PFSK-1 (cell line): ENCODE results near the gene TTC38.

Experiments
- FOXP2 ChIP-seq: optimal IDR thresholded peaks from 2 replicates; pipeline ENCODE3; 2011; ENCODE audit warnings: borderline replicate concordance, control low read depth, inconsistent platforms; ENCODE audit not compliant: insufficient read depth; ENCODE audit errors: extremely low read length, extremely low read depth
- POLR2AphosphoS5 ChIP-seq: IDR thresholded peaks from 2 replicates; pipeline ENCODE4 v1.6.1; 2012; ENCODE audit warnings: low read depth, mild to moderate bottlenecking, control low read depth, low read length, moderate library complexity
- REST ChIP-seq, 2 experiments: IDR thresholded peaks; 2 replicates each; pipeline versions ENCODE4 v1.6.1 to v1.8.0; 2011 to 2012; ENCODE audit warnings: low read depth in 2 of 2, low read length in 2 of 2, control low read depth in 1 of 2, inconsistent platforms in 1 of 2, mild to moderate bottlenecking in 1 of 2, moderate library complexity in 1 of 2; ENCODE audit not compliant: insufficient read depth in 1 of 2
- SIN3A ChIP-seq: IDR thresholded peaks from 2 replicates; pipeline ENCODE4 v1.6.1; 2012; ENCODE audit warnings: mild to moderate bottlenecking, low read length, moderate library complexity, borderline replicate concordance; ENCODE audit not compliant: insufficient read depth
- TAF1 ChIP-seq: IDR thresholded peaks from 2 replicates; pipeline ENCODE4 v1.6.1; 2012; ENCODE audit warnings: low read length, control low read depth, borderline replicate concordance; ENCODE audit not compliant: insufficient read depth

TTC38 gene

GRCh38 chr22:46278656-46279645, 11.1 kb downstream of the TTC38 start:
- TF ChIP-seq POLR2AphosphoS5 = no peak
- TF ChIP-seq REST (IDR thresholded peaks at IDR 0.05; ENCODE audit: insufficient read depth in 1 of 2, low read depth in 2 of 2, low read length in 2 of 2) = no peak
- no peak for TF ChIP-seq FOXP2
- TF ChIP-seq TAF1 = no peak
- TF ChIP-seq SIN3A = no peak

GRCh38 chr22:46280063-46280817, 12.4 kb downstream of the TTC38 start:
- TF ChIP-seq TAF1 (no peak), POLR2AphosphoS5 (no peak), REST (IDR thresholded peaks at IDR 0.05; ENCODE audit: insufficient read depth in 1 of 2, low read depth in 2 of 2, low read length in 2 of 2) (no peak), FOXP2 (no peak), SIN3A (no peak)

- no peak for TF ChIP-seq POLR2AphosphoS5
Observed at GRCh38 chr22:46280999-46281623, 13.3 kb downstream of the TTC38 start.

GRCh38 chr22:46281866-46282678, 14.3 kb downstream of the TTC38 start:
- no peak for TF ChIP-seq TAF1

- TF ChIP-seq TAF1 (no peak), POLR2AphosphoS5 (no peak), FOXP2 (no peak), REST (IDR thresholded peaks at IDR 0.05; ENCODE audit: insufficient read depth in 1 of 2, low read depth in 2 of 2, low read length in 2 of 2) (no peak), SIN3A (no peak)
Observed at GRCh38 chr22:46286006-46286405, 18.2 kb downstream of the TTC38 start.
